OCI-LY3 (cell line): ENCODE results near the gene CFAP251.

Source experiments
- CTCF ChIP-seq: fragments of 200-600, 300-600 bp; sonication (generic); IDR thresholded peaks from 2 replicates; pipeline ENCODE4 v1.5.1; 2014; ENCODE audit warnings: antibody characterized with exemption, low read length, low read depth
- EZH2phosphoT487 ChIP-seq: fragments of 200-600 bp; shearing (Covaris generic); IDR thresholded peaks from 2 replicates; pipeline ENCODE4 v1.6.1; 2018; ENCODE audit warnings: antibody characterized with exemption, mixed run types, low read depth

GRCh38 chr12:122049827-122050226, 131.4 kb downstream of the CFAP251 start:
- TF ChIP-seq CTCF = no peak
- no peak for TF ChIP-seq EZH2phosphoT487
